GM12873 (cell line): ENCODE results near the gene EVI5.

Experiments
- TF ChIP-seq, protein P1 (sequence below): IDR thresholded peaks from 2 replicates; pipeline ENCODE4 v1.5.1; 2012; ENCODE audit warnings: low read depth, mild to moderate bottlenecking, moderate library complexity, low read length, control low read depth; ENCODE audit not compliant: insufficient read depth; ENCODE audit errors: missing control alignments

EVI5 gene

DNA sequence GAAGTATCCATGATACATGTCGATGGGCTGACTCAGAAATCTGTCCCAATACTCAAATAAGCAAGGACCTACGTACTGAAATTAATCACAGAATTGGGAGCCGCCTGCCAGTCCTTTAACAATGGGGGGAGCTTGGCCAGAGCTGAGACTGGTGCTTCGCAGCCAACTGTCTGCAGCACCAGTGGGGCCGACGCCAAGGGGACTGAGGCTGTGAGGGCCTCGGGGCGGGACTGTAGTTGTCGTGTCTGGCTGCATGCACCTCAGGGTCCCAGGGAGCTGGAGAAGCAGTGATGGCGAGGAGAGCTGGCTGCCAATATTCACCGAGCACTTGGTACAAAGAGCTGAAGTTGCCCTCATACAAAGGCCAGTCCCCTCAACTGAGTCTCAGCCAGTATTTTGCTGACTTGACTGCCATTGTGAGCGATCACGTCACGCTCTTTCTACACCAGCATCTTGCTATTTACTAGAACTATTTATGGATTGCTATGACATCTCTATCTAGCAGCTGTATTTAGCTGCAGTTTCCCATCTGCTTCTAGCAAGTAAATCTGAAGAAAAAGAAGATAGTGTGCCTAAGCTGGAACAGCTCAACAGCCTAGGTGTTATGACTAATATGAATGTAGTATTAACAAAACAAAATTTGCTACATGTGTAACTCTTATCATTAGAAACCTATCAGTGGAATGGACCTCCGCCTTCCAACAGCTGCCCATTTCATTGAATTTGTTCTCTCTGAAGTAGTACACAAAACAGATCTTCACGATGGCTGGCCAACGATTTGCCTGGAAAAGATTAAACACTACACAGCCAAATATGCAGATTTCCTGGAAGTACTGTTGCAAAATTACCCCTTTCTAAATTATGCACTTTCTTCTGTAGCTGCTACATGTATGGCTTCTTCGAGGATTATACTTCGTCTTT, 29.1 kb downstream of the EVI5 start:
- TF ChIP-seq, protein P1, sequence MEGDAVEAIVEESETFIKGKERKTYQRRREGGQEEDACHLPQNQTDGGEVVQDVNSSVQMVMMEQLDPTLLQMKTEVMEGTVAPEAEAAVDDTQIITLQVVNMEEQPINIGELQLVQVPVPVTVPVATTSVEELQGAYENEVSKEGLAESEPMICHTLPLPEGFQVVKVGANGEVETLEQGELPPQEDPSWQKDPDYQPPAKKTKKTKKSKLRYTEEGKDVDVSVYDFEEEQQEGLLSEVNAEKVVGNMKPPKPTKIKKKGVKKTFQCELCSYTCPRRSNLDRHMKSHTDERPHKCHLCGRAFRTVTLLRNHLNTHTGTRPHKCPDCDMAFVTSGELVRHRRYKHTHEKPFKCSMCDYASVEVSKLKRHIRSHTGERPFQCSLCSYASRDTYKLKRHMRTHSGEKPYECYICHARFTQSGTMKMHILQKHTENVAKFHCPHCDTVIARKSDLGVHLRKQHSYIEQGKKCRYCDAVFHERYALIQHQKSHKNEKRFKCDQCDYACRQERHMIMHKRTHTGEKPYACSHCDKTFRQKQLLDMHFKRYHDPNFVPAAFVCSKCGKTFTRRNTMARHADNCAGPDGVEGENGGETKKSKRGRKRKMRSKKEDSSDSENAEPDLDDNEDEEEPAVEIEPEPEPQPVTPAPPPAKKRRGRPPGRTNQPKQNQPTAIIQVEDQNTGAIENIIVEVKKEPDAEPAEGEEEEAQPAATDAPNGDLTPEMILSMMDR, result no peak

DNA sequence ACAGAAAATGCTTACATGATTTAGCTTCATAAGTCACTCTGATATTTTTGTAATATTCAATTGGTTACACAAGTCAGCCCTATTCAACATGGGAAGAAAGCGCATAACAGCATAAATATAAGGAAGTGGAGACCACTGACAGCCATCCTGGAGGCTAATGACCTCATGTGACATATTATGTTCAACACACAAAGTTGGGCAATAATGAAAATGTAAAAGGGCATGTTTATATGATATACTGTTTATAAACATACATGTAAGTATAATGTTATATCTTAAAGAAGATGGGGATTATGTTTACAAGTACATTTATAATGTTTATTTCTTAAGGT, 30.2 kb downstream of the EVI5 start:
- TF ChIP-seq, protein P1, result no peak

DNA sequence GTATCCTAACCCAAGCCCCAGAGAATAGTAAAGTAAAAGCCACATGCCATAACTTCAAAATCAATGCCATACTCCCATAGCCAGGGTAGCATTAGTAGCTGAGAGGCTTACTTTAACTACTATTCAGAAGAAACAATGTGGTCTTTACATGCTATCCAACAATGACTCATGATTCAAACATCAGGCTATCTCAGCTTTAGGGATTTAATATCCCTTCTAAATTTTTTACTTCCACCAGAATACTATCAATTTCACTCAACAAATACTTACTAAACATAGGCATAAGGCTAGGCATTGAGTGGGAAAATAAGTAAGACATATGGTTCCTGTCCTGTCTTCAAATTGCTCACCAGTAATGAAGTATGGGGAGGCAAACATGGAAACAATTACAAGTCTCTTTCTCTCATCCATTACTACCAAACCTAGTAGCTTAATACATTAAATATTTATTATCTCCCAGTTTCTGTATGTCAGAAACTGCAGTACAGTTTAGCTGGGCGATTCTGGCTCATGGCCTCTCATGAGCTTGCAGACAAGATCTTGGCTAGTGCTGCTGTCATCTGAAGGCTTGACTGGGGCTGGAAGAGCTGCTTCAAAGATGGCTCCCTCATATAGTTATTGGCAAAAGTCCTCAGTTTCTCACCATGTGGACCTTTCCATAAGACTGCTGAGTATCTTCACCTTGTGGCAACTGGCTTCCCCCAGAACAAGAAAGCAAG, 30.7 kb downstream of the EVI5 start:
- TF ChIP-seq, protein P1, result no peak

DNA sequence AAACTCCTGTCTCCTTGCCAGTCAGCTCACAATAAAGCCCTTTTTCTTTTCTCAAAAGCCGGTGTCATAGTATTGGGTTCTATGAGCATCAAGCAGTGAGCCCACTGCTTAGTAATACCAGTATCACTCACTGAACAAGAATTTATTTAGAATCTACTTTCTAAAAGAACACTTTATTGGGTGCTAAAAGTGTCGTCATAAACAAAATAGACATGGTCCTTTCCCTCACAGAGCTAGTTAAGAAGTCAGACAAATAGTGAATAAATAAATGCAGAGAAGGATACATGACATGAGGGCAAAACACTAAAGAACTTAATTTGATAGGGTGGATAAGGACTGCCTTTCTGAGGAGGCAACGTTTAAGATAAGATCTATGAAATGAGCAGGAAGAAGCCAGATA, 32.2 kb downstream of the EVI5 start:
- TF ChIP-seq, protein P1, result no peak

DNA sequence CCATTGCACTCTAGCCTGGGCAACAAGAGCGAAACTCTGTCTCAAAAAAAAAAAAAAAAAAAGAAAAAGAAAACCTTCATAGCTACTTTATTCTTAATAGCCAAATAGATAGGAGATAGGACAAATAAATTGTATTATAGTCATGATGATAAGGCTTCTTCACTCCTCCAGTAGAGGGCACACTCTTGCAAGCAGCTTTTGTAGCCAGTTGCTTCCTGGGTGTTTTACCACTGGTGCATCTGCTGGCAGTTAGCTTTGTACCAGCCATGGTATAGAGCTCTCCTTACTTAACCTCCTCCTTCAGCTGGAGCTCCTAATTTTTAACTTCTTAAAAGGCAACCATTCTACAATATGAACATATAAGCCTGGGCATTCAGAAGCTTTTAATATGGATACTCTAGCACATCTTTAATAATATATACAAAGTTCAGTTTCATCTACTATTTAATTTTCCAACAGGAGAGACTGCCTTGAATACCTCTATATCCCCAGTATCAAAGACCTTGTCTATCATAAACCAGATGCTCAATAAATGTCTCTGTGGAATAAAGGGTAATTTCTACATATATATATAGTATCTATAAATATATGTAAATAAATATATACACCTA, 35.8 kb downstream of the EVI5 start:
- TF ChIP-seq, protein P1, result peak; percentile 81

DNA sequence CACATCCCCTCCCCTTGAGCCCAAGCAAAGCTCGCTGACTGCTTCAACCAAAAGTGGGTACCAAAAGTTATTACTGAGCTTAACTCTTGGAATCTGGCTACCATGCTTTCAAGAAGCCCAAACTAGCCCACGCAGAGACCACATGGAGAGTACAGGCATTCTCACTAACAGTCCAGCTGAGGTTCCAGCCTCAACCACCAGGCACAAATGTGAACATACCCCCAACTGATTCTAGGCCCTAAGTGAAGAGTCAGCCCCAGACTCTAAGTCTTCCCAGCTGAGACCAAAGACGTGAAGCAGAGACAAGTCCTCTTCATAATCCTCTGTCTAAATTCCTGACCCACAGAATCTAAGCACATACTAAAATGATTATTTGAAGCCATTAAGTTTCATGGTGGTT, 36.8 kb downstream of the EVI5 start:
- TF ChIP-seq, protein P1, result no peak

DNA sequence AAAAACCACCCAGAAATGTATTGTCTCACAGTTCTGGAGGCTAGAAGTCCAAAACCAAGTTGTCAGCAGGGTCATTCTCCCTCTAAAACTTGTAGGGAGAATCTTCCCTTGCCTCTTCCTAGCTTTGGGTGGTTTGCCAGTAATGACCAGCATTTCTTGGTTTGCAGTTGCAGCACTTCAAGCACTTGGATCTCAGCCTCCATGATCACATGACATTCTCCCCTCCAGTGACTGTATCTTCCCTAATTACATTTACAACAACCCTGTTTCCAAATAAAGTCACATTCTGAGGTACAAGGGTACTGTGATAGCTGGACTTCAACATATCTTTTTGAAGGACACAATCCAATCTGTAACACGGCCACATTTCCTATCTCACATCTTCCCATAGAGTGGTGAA, 37.2 kb downstream of the EVI5 start:
- TF ChIP-seq, protein P1, result no peak
